Esophagus muscularis mucosa (tissue), 3 donors: Measurements from ENCODE around the gene DNAI1.

Experiments used
- CTCF ChIP-seq, 3 experiments: fragments of 200-600 bp in 2 of 3; fragments of 450-650 bp in 1 of 3; sonication (generic) in 2 of 3; IDR thresholded peaks; one replicate each; pipeline ENCODE4 v1.5.1; 2017 to 2019; ENCODE audit warnings: antibody characterized with exemption in 3 of 3, mild to moderate bottlenecking in 2 of 3, moderate library complexity in 1 of 3
- POLR2AphosphoS5 ChIP-seq, 2 donors: sonication (generic); formaldehyde crosslinking; IDR thresholded peaks; one replicate each; pipeline ENCODE4 v1.6.1; 2017; ENCODE audit warnings: antibody characterized with exemption in 2 of 2

- TF ChIP-seq CTCF (IDR thresholded peaks at IDR 0.05): no peak
- no peak for TF ChIP-seq POLR2AphosphoS5 (IDR thresholded peaks at IDR 0.05)
These were observed 33.0 kb downstream of the DNAI1 start for GRCh38 chr9:34491596-34491995.
